ENCODE measurements around the gene PSMB7. TPM values are rescaled to one million over a fixed set of nuclear protein-coding genes. Genes with fewer than 3 reads are reported as not detected.

The PSMB7 gene
- total RNA-seq, 1 experiment from 2014 or later, result 317 TPM

- DNase-seq (ENCODE audit: low read depth), result no peak
These were observed 68.7 kb downstream of the PSMB7 start for GRCh38 chr9:124346347-124347163.

GRCh38 chr9:124345751-124346281, 69.4 kb downstream of the PSMB7 start:
- DNase-seq (ENCODE audit: low read depth), result no peak

GRCh38 chr9:124345063-124345462, 70.2 kb downstream of the PSMB7 start:
- DNase-seq (ENCODE audit: low read depth), result no peak

GRCh38 chr9:124344291-124345050, 70.8 kb downstream of the PSMB7 start:
- no peak for DNase-seq (ENCODE audit: low read depth)

- no peak for DNase-seq (ENCODE audit: low read depth)
These were observed 71.5 kb downstream of the PSMB7 start for GRCh38 chr9:124343533-124344290.

- peak; percentile 98 for DNase-seq (ENCODE audit: low read depth)
These were observed 72.3 kb downstream of the PSMB7 start for GRCh38 chr9:124342776-124343485.

- no peak for DNase-seq (ENCODE audit: low read depth)
These were observed 72.9 kb downstream of the PSMB7 start for GRCh38 chr9:124342402-124342775.

GRCh38 chr9:124341455-124342170, 73.6 kb downstream of the PSMB7 start:
- no peak for DNase-seq (ENCODE audit: low read depth)

GRCh38 chr9:124340219-124341069, 74.8 kb downstream of the PSMB7 start:
- DNase-seq (ENCODE audit: low read depth), result no peak

GRCh38 chr9:124339603-124340146, 75.6 kb downstream of the PSMB7 start:
- no peak for DNase-seq (ENCODE audit: low read depth)

- no peak for DNase-seq (ENCODE audit: low read depth)
These were observed 77.7 kb downstream of the PSMB7 start for GRCh38 chr9:124337562-124337961.

- DNase-seq (ENCODE audit: low read depth), result no peak
These were observed 79.9 kb downstream of the PSMB7 start for GRCh38 chr9:124335320-124335707.

GRCh38 chr9:124334568-124335319, 80.5 kb downstream of the PSMB7 start:
- no peak for DNase-seq (ENCODE audit: low read depth)

- DNase-seq (ENCODE audit: low read depth), result no peak
These were observed 82.1 kb downstream of the PSMB7 start for GRCh38 chr9:124333203-124333579.

GRCh38 chr9:124332361-124333202, 82.7 kb downstream of the PSMB7 start:
- DNase-seq (ENCODE audit: low read depth), result no peak

- DNase-seq (ENCODE audit: low read depth), result no peak
These were observed 83.7 kb downstream of the PSMB7 start for GRCh38 chr9:124331580-124331979.

GRCh38 chr9:124330011-124330697, 85.1 kb downstream of the PSMB7 start:
- DNase-seq (ENCODE audit: low read depth), result no peak
